Activated CD8-positive, alpha-beta memory T cell treated with anti-CD3 and anti-CD28 coated beads, Interleukin-2, amount 50 U/mL, for 1 hour (primary cell): ENCODE results near the gene BRINP3.

ENCODE experiments used
- DNase-seq: peaks from one replicate; pipeline ENCODE4 v3.0.0-alpha.2; 2020; ENCODE audit errors: extremely low read depth

The BRINP3 gene

GRCh38 chr1:190322274-190322673 is 155.4 kb downstream of the BRINP3 start:
- no peak for DNase-seq

DNA sequence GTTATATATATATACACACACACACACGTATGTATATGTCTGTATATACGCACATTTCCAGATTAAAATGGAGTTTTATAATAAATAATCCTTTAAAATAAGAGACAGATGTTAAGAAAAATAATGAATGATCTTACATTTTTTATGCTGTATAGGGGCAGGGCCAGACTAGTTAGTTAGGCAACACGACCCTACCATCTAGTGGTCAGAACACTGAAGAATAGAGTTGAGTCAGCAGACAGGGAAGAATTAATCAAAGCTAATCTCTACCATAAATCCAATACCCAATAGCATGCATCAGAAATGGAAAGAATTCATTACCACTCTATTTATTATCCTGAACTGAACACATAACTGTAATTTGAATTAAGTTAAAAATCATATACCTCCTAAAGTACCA is 156.7 kb downstream of the BRINP3 start:
- no peak for DNase-seq

- DNase-seq, result no peak
Measured at GRCh38 chr1:190312763-190313162, 164.9 kb downstream of the BRINP3 start.

DNA sequence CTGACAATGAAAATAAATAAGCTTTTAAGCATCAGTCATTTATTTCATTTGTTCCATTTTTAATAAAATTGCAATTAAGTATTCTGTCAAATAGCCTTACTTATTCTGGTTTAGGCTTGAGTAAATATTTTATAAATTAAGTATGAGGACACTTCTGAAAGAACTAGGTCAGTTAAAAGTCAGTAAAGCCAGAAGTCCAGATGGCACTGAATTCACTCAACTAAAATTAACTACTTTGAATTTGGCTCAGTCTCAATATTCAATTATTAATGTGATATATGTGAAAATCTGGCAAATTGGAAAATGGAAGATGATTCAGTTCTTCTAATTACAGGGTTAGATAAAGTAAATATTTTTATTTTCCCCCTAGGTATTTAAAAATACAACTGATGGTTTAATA is 174.2 kb downstream of the BRINP3 start:
- no peak for DNase-seq

- DNase-seq, result no peak
Measured at GRCh38 chr1:190296453-190296852, 181.2 kb downstream of the BRINP3 start.

DNA sequence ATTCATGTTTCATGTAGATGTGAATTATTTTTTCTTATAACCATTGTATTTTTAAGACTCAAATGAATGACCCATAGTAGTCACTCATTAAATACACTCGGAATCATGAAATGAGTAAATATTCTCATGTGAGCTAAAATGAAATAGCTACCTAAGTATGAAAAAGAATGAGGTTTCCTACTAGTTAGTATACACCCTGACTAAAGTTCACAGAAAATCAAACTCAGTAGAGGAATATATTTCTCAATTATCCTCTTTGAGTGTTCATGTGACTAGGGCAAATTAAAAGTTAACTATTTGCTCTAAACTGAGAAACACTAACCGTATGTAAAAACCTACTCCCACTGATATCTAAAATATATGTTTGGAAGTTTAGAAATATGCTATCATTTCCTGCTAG is 187.8 kb downstream of the BRINP3 start:
- no peak for DNase-seq

GRCh38 chr1:190286111-190286510 is 191.6 kb downstream of the BRINP3 start:
- no peak for DNase-seq

GRCh38 chr1:190277107-190277506 is 200.6 kb downstream of the BRINP3 start:
- DNase-seq, result no peak

DNA sequence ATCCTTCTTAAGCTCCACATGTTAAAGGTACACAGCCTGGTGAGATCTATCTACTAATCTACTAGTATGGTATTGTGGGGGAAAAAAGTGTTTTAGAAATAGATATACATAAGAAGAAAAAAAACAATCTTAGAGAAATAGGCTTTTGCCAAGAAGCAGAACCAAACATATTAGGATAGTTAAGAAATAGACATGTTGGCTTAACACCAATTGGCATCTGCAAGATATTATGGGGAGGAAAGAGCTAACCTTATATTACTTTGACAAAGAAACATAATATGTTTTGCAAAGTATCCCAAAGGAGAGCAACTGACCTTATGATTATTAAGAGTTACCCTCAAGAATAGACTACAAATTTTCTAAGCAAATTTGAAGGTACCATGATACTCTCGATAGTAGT is 202.9 kb downstream of the BRINP3 start:
- DNase-seq, result no peak

DNA sequence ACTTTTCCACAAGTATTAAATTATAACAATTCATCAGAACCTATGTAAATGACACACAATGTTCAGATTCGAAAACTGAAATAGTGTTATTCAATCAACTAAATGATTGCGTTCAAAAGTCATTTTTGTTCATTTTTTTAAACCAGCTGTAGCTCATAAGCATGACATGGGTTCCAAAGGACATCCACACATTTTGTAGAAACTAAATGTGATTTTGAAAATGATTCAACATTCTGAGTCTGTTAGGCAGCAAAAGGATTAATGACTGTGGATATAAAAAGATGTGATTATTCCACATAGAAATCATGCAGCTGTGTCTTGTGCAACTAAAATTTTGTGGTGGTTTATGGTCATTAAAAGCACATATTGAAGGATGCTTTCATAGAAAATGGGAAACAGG is 204.5 kb downstream of the BRINP3 start:
- no peak for DNase-seq

- no peak for DNase-seq
Measured at GRCh38 chr1:190262538-190262937, 215.1 kb downstream of the BRINP3 start.

GRCh38 chr1:190259424-190259823 is 218.2 kb downstream of the BRINP3 start:
- no peak for DNase-seq

DNA sequence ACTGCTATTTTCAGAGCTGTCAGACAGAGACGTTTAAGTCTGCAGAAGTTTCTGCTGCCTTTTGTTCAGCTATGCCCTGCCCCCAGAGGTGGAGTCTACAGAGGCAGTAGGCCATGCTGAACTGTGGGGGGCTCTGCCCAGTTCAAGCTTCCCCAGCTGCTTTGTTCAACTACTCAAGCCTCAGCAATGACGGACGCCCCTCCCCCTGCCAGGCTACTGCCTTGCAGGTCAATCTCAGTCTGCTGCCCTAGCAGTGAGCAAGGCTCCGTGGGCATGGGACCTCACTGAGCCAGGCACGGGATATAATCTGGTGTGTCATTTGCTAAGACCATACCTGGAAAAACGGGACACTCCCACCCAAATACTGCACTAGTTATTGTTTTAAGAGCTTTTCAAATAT is 219.7 kb downstream of the BRINP3 start:
- no peak for DNase-seq

- DNase-seq, result no peak
Measured at GRCh38 chr1:190252046-190252445, 225.6 kb downstream of the BRINP3 start.

DNA sequence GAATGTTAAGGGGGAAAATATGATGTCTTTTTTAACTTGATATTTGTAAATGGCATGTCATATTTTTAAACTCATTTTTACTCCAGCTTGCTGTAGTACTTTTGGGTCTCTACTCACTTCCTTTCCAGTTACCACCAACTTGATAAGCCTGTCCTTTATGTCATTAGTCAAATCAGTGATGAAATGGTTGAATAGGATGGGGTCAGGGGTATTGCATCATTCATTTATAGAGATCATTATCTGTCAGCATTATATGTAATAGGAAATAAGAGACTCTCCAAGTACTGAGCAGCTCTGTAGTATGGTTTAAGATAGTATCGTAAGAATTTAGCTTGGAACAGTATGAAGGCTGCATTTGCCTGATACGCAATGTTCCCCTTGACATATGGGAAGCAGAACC is 227.3 kb downstream of the BRINP3 start:
- no peak for DNase-seq

DNA sequence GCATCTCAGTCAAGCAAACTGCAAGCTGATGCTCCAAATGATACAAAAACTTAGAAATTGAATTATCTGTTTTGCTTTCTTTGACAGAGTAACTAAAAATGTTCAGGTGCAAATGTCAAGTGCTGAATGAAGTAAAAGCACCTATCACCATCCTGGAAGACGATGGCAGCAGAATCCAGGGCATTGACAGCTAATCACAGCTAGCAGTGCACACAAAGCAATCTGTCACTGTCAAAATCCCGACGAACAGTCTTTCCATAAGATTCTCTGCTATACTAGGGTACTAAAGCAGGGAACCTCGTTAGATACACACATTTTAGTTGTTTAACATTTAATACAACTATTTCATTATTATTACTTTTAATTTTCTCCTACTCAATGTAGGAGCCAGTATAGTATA is 233.3 kb downstream of the BRINP3 start:
- no peak for DNase-seq

- DNase-seq, result no peak
Measured at GRCh38 chr1:190243056-190243455, 234.6 kb downstream of the BRINP3 start.

- DNase-seq, result no peak
Measured at GRCh38 chr1:190226006-190226405, 251.7 kb downstream of the BRINP3 start.

GRCh38 chr1:190212450-190212849 is 265.2 kb downstream of the BRINP3 start:
- DNase-seq, result no peak

GRCh38 chr1:190207733-190208132 is 269.9 kb downstream of the BRINP3 start:
- no peak for DNase-seq

GRCh38 chr1:190205713-190206112 is 272.0 kb downstream of the BRINP3 start:
- DNase-seq, result no peak

DNA sequence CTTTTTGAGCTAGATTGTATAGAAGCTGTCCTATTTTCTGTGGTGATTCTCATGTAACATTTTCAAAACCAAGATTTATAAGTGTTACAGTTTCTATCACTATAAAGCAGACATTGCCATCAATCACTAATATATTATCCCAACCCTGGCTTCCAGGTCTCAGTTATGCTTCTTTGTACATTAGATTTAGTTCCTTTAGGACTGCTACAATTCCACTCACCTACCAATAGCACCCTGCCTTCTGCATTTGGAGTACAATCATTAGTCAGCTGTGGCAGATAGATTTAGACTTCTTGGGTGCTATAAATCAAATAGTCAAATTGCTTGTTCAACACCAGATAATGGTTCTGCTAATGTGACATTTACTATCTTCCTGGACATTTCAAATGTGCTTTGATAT is 281.6 kb downstream of the BRINP3 start:
- no peak for DNase-seq

DNA sequence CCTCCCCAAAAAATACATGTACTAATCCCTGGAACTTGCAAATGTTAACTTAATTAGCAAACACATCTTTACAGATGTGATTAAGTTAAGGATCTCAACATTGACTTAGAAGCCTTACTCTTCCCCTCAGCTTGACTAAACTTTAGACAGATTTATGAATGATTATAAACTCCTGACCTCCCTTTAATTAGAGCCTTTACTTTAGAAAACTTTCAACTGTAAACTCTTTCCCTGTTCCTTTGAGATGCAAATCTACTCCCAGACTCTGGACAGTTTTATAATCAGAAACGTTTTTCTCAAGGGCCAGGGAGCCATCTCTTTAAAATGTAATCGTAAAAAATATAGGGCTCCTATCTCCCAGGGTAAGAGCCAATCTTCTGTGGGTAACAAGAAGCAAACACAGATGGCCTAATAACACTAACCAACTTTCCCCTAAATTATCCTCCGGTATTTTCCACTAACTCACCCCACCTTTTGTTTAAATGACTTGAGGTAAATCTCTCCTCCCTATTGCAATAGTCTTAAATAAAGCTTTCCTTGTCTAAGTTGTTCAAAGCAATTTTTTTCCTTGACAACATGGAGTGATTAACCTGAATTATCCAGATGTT is 284.1 kb downstream of the BRINP3 start:
- no peak for DNase-seq

DNA sequence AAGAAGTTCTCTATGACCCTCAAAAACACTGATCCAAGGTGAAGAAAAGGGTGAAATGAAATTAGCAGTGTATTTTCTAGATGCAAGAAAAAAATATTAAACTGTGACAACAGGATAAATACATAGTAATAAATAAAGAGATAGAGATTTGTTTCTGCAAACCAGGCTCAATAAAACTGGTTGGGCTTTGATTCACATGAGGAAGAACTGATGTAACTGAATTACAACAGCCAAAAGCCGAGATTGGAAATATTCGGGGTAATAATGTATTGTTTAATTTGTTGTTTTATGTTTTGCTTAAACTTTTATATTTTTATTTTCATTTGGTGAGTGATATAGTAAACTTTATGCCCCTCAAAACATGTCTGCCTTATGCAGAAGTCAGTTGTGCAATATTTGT is 285.0 kb downstream of the BRINP3 start:
- no peak for DNase-seq

GRCh38 chr1:190183588-190183987 is 294.1 kb downstream of the BRINP3 start:
- DNase-seq, result no peak
